ENCODE results near the gene NPC1.

Gene NPC1

GRCh38 chr18:23552505-23552904 is 33.8 kb downstream of the NPC1 start:
- DNase-seq (ENCODE audit: low spot score), result no peak
- in situ Hi-C loops (cut with MboI; ENCODE audit: low pct_unique_long_range_greater_than_20kb, low sequenced_read_pairs, unreplicated experiment), result no loop called here
- TF ChIP-seq, protein P1, sequence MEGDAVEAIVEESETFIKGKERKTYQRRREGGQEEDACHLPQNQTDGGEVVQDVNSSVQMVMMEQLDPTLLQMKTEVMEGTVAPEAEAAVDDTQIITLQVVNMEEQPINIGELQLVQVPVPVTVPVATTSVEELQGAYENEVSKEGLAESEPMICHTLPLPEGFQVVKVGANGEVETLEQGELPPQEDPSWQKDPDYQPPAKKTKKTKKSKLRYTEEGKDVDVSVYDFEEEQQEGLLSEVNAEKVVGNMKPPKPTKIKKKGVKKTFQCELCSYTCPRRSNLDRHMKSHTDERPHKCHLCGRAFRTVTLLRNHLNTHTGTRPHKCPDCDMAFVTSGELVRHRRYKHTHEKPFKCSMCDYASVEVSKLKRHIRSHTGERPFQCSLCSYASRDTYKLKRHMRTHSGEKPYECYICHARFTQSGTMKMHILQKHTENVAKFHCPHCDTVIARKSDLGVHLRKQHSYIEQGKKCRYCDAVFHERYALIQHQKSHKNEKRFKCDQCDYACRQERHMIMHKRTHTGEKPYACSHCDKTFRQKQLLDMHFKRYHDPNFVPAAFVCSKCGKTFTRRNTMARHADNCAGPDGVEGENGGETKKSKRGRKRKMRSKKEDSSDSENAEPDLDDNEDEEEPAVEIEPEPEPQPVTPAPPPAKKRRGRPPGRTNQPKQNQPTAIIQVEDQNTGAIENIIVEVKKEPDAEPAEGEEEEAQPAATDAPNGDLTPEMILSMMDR (IDR thresholded peaks at IDR 0.05; ENCODE audit: extremely low read depth, insufficient read depth, missing control alignments), result no peak

DNA sequence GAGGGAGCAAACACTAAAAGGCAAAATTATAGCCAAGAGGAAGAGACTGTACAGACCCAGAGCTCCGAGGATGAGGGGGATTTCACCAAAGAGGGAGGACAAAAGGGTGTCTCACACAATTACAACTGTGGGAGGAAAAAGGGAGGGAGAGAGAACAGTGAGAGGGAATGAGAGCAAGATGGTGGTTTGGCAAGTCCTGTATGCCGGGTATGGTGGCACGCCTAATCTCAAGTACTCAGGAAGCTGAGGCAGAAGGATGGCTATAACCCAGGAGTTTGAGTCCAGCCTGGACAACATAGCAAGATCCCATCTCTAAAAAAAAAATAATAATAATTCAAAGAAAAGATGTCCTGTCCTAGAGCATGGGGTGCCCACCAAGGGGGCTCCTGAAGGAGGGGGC is 34.3 kb downstream of the NPC1 start:
- no peak for DNase-seq (ENCODE audit: low spot score)
- in situ Hi-C loops (cut with MboI; ENCODE audit: low pct_unique_long_range_greater_than_20kb, low sequenced_read_pairs, unreplicated experiment), result no loop called here
- TF ChIP-seq, protein P1 (IDR thresholded peaks at IDR 0.05; ENCODE audit: extremely low read depth, insufficient read depth, missing control alignments), result no peak

- TF ChIP-seq, protein P1 (IDR thresholded peaks at IDR 0.05; ENCODE audit: extremely low read depth, insufficient read depth, missing control alignments), result no peak
- in situ Hi-C loops (cut with MboI; ENCODE audit: low pct_unique_long_range_greater_than_20kb, low sequenced_read_pairs, unreplicated experiment), result no loop called here
- DNase-seq (ENCODE audit: low spot score), result no peak
Observed at GRCh38 chr18:23550898-23551297, 35.4 kb downstream of the NPC1 start.

GRCh38 chr18:23548719-23549118 is 37.6 kb downstream of the NPC1 start:
- in situ Hi-C loops (cut with MboI; ENCODE audit: low pct_unique_long_range_greater_than_20kb, low sequenced_read_pairs, unreplicated experiment), result no loop called here
- no peak for DNase-seq (ENCODE audit: low spot score)
- TF ChIP-seq, protein P1 (IDR thresholded peaks at IDR 0.05; ENCODE audit: extremely low read depth, insufficient read depth, missing control alignments), result no peak

DNA sequence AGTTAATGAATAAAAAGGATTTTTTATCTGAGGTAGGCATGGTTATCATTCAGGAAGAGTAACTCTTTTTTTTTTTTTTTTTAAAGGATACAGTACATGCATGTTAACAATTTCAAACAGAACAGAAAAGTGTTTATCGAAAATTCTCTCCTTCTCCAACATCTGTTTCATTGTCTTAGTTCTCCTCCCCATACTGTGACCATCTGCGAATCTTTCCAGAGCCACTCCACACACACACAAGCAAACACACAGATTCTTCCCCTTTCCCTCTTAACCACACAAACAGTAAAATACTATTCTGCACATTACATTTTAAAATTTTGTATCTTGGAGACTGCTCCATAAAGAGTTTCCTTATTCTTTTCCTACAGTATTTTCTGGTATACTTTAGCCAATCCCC is 38.0 kb downstream of the NPC1 start:
- no peak for DNase-seq (ENCODE audit: low spot score)
- TF ChIP-seq, protein P1 (IDR thresholded peaks at IDR 0.05; ENCODE audit: extremely low read depth, insufficient read depth, missing control alignments), result no peak
- in situ Hi-C loops (cut with MboI; ENCODE audit: low pct_unique_long_range_greater_than_20kb, low sequenced_read_pairs, unreplicated experiment), result no loop called here

DNA sequence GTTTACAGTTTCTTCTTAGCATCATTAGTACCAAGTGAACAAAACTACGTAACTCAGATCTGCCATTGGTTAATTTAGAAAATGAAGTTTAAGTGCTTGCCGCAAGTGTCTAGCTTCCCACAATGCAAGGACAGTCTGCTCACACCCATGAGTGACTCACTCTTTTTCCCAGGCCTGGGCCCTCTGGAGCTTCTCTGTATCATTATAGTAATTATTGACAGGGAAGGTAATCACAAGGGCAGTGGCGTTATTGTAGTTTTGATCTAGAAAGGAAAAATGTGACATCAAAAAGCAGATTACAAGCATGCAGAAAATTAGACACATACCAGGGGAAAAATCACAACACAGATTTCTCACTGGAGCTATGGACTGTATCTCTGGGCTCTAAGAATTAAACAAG is 38.5 kb downstream of the NPC1 start:
- DNase-seq (ENCODE audit: low spot score), result no peak
- TF ChIP-seq, protein P1 (IDR thresholded peaks at IDR 0.05; ENCODE audit: extremely low read depth, insufficient read depth, missing control alignments), result no peak
- in situ Hi-C loops (cut with MboI; ENCODE audit: low pct_unique_long_range_greater_than_20kb, low sequenced_read_pairs, unreplicated experiment), result no loop called here

GRCh38 chr18:23547306-23547705 is 39.0 kb downstream of the NPC1 start:
- DNase-seq (ENCODE audit: low spot score), result no peak
- TF ChIP-seq, protein P1 (IDR thresholded peaks at IDR 0.05; ENCODE audit: extremely low read depth, insufficient read depth, missing control alignments), result no peak
- in situ Hi-C loops (cut with MboI; ENCODE audit: low pct_unique_long_range_greater_than_20kb, low sequenced_read_pairs, unreplicated experiment), result no loop called here

Data from GM13977 (cell line).